Suppressor macrophage treated with lipopolysaccharide for 4 hours (primary cell): Measurements from ENCODE around the gene AURKAIP1.
"Not testable (repeated sequence)": the region's sequence is repeated elsewhere in the genome, so short reads cannot be mapped to it uniquely, and the experiment has no call there.

Source experiments
- DNase-seq: peaks from one replicate; pipeline ENCODE4 v3.0.0-alpha.2; 2020

Gene AURKAIP1

GRCh38 chr1:1385339-1385738 lies 10.3 kb upstream of the AURKAIP1 start:
- DNase-seq: not testable (repeated sequence)

DNA sequence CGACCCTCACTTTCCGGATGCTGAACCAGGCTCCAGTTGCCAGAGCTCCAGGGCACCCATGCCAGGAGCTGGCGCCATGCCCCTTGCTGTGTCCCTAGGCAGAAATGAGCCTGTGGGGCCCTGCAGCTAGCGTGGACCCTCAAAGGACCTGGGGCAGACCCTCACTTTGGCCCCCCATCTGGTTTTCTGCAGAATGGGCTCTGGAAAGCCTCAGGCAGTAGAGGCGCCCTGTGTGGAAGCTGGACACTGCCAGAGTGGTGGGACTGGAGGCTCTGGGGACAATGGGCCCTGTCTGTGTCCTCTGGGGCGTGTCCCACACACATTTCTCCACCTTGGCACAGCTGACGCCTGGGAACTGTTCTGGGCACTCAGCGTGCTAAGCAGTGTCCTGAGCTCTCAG lies 6.3 kb upstream of the AURKAIP1 start:
- no peak for DNase-seq

DNA sequence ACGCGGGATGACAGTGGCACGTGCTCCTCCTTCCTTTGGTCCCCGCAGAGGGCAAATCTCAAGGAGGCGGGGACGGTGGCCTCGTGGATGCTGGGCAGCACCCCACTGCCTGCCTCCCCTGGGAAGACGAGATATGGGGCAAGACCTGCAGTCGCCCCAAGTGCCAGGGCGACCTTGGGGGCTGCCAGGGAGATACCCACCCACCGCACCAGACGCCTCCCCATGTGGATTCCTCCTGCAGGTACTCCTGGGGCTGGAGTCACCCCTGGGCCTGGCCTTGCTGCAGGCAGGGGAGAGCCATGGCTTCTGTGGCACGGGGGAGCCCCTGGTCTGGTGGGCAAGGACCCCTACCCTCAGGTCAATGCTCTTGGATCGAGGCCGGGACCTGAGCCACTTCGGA lies 5.9 kb upstream of the AURKAIP1 start:
- no peak for DNase-seq

DNA sequence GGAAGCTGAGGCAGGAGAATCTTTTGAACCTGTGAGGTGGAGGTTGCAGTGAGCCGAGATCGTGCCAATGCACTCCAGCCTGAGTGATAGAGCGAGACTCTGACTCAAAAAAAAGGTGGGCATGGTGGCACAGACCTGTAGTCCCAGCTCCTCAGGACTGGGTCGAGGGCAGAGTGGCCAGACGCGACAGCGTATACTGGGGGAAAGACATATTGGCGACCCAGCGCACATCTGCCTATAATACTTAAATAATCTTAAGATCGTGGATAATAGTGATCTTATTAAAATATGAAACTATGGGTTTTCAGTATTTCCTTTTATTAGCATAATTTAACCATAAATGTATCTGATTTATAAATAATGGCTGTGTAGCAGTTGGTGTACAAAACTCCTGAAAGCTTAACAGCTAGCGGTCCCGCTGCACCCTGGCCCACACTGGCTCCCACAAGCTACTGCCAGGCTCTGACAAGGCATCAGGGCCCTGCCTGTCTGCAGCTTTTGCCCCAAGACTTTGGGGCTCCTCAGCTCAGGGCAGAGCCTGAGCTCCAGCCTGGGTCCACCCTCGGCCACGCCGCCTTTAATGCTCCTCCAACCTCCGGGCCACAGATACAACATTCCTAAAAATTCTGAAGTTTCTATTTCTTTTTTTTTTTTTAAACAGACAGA lies 2.7 kb upstream of the AURKAIP1 start:
- DNase-seq: no peak

DNA sequence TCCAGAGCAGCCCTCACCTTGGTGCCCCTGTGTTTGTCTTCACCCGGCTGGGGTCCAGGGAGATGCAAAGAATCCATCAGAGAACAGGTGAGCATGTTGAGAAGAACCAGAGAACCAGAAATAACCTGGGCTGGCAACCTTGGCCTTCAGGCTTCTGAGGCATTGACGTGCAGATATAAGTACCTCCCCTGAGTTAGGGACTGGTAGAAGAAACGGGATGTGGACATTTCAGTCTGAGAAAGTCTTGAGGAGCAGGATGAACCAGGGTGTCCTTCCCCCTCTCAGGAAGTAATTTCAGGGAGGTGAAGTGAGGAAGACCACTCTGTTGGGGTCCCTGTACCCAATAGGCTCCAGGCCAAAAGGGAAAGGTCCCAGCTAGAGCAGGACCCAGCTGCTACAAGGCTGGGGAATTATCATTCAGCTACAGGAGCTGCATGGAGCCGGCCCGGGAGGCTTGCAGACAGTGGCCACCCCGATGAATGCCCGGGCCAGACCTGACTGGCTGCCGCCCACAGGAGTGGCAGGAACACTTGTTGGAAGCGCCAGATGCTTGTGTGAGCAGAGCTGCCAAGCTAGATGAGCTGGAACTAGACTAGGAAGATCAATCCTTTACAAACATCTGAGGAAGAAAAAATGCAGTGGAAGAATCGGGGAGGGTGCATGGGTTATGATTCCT lies 1.7 kb upstream of the AURKAIP1 start:
- no peak for DNase-seq

- DNase-seq: no peak
These were observed 448 bp downstream of the AURKAIP1 start for GRCh38 chr1:1374589-1374928.

- no peak for DNase-seq
These were observed 1.0 kb downstream of the AURKAIP1 start for GRCh38 chr1:1373815-1374588.

DNA sequence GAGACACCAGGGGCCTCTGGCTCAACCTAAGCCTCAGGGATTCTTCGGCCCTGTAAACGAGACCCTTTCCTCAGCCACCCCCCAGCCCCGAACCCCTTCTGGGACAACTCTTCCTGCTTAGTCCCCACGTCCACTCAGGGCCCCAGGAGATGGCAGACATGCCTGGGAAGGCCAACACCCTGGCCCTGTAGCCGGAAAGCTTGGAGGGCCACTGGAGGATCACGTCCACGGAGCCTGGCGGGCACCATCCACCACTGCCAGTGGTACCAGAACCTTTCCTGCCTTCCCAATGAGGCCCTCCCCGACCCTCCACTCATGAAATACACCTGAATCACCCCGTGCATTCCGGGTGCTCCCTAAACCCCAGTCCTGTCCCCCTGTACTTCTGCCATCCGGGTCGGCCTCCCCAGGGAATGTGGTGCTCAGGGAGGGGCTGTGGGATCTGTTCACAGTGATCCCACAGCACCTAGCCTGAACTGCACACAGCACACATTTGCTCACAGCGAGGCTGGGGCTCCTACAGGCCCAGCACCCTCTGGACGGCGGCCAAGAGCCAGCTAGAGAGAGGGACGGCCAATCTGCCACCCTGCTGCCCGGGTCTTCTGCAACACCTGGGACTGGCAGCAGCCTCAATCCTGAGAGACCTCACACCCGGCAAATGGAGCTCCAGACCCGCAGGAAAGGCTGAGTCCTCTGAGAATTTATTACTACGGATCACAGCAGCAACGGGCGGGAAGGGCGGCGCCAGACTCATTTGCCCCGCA lies 1.8 kb downstream of the AURKAIP1 start:
- DNase-seq: no peak

- DNase-seq: peak; percentile 68
These were observed 3.0 kb downstream of the AURKAIP1 start for GRCh38 chr1:1371746-1372711.

DNA sequence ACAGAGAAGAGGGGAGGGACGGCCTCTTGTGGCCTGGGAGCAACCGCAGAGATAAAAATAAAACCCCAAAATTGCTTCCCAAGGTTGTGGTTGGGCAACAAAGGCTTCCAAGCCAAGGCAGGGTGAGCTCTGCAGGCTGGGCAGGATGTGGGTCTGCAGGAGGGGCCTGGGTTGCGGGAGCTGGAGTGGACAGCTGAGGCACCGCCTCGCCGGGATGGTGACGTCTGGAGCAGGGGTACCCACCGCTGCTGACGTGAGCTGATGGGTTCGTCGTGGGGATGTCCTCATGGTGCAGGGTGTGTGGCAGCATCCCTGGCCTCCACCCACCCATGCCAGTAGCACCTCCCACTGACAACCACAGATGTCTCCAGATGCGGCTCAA lies 3.7 kb downstream of the AURKAIP1 start:
- no peak for DNase-seq

- DNase-seq: no peak
These were observed 4.2 kb downstream of the AURKAIP1 start for GRCh38 chr1:1370771-1371300.

GRCh38 chr1:1370094-1370493 lies 4.9 kb downstream of the AURKAIP1 start:
- not testable (repeated sequence) for DNase-seq

GRCh38 chr1:1367315-1367714 lies 7.7 kb downstream of the AURKAIP1 start:
- DNase-seq: no peak

DNA sequence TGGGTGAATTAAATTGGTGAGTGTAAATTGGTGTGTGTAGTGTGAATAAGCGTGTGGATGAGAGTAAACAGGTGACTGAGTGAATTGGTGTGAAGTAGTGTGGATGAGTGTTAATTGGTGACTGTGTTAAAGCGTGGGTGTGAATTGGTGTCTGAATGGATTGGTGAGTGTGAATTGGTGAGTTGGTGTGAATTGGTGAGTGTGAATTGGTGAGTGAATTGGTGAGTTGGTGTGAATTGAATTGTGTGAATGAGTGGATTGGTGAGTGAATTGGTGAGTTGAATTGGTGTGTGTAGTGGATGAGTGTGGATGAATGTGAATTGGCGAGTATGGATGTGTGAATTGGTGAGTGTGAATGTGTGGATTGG lies 8.3 kb downstream of the AURKAIP1 start:
- no peak for DNase-seq

- no peak for DNase-seq
These were observed 8.9 kb downstream of the AURKAIP1 start for GRCh38 chr1:1365875-1366698.

GRCh38 chr1:1364266-1364665 lies 10.7 kb downstream of the AURKAIP1 start:
- DNase-seq: no peak

DNA sequence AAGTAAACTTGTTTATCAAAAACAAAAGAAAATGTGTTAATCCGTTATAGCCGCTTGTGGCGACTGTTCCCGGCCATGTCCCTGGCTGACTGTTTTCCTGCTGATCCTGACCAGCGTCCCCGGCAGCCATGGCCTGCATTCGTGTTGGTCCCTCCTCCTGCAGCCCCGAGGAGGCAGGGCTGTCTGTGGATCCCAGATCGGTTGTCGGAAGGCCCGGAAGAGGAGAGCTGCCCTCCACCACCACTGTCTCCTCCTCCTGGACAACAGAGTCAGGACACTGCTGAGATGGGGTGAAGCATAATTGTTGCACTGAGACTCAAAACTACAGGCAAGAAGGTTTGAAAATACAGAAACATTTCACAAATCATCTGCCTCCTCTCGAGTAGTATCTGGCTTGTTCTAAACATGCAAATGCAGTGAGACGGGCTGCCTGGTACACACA lies 13.0 kb downstream of the AURKAIP1 start:
- no peak for DNase-seq

- no peak for DNase-seq
These were observed 13.6 kb downstream of the AURKAIP1 start for GRCh38 chr1:1361233-1361981.

- DNase-seq: no peak
These were observed 14.4 kb downstream of the AURKAIP1 start for GRCh38 chr1:1360506-1361169.
